GM21381 (cell line): ENCODE results near the gene KIF26B.
"Not testable (repeated sequence)": the region's sequence is repeated elsewhere in the genome, so short reads cannot be mapped to it uniquely, and the experiment has no call there.

Experiments used
- ATAC-seq: cut with Tn5 transposase; IDR thresholded peaks from one replicate; pipeline ENCODE4 v1.9.1; 2021; ENCODE audit warnings: mild to moderate bottlenecking, moderate library complexity; ENCODE audit not compliant: unreplicated experiment

The KIF26B gene

DNA sequence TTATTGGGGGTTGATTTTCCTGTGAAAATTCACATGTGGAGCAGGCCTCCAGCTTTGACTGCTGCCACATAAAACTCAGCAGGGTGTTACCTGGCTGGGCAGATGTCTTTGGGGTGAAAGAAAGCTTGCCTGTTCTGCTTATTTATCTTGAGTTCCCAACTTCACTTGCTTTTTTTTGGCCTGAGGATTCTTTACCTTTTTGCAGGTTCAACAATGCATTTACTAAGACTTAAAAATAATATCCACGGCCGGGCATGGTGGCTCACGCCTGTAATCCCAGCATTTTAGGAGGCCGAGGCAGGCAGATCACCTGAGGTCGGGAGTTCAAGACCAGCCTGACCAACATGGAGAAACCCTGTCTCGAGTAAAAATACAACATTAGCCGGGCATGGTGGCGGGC, 509.1 kb downstream of the KIF26B start:
- no peak for ATAC-seq

DNA sequence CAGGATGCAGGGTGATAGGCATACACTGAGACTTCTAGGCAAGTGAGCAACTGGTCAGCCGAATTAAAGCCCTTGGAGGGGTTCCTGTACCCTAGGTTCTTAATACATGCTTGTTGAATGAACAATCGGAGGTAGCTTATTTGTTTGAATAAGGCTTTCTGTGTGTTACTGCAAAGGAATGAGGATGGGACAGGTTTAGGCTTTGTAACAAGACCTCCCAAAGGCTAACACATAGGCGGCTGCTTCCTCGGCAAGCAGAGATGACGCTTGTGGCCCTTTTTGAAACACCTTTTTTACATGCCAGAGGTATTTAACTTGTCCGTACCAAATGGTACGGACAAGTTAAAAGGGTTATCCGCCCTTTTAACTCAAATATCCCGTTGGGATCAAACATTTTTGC, 511.6 kb downstream of the KIF26B start:
- ATAC-seq = no peak

DNA sequence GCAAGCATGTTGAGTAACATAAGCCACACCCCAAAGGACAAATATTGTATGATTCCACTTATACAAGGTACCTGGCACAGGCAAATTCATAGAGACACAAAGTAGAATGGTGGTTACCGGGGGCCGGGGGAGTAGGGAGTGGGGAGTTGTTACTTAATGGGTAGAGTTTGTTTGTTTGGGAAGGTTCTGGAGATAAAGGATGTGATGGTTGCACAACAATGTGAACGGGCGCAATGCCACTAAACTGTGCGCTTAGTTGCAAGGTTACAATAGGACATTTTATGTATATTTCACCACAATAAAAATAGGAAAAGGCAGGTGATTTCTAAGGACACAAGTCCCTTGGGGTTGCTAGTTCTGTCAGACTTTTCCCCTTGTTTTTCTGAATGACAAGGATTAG, 516.6 kb downstream of the KIF26B start:
- no peak for ATAC-seq

DNA sequence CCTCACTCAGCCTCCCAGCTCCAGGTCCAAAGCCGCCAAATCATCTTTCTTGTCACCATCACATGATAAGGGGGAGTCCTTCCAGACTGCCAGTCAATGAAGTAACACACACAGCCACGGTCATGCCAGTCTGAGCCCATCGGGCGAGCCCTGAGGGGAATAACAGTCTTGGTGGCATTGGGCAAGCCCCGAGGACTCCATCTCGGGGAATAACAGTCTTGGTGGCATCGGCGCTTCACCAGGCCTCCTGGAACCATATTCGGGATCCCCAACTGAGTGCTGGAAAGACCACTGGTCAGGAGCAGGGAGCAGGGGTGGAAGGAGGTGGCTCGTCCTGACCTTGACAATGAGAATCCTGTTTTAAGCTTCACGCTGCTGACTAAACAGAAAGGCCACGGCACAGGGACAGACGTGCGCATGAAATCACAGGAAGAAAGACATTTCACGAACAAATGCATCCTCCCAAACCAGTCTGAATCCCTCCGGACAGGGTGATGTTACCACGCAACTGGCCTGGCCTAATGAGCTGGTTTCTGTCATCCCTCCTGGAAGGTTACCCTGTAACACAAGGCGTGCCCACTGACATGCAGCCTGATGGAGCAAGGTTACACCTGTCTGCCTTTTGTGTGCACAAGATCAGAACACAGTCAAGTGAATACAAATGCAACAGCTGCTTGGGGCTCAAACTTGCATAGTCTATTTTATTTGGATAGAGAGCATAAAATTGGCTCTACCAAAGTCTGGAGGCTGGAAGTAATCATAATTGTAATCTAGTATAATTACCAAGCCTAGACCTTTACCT, 517.4 kb downstream of the KIF26B start:
- ATAC-seq = no peak

DNA sequence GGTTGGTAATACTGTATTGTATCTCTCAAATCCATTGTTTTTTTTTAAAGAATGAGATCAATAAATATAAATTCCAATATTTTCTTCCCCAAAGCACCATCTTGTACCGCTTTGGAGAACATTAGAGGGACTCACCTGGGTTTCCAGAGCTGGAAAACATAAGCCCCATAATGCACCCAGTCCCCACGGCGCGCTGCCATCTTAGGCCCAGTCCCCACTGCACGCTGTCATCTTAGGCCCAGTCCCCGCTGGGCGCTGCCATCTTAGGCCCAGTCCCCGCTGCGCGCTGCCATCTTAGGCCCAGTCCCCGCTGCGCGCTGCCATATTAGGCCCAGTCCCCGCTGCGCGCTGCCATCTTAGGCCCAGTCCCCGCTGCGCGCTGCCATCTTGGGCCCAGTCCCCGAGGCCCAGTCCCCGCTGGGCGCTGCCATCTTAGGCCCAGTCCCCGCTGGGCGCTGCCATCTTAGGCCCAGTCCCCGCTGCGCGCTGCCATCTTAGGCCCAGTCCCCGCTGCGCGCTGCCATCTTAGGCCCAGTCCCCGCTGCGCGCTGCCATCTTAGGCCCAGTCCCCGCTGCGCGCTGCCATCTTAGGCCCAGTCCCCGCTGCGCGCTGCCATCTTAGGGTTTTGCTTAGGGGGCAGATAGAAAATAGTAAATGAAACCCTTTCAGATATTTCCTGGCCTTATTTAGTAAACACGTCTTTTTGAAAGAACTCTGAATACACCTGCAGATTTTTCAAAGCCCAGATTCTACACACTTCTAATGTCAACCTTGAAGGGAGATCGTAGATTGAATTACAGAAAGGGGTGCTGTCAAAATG, 518.3 kb downstream of the KIF26B start:
- ATAC-seq = not testable (repeated sequence)

DNA sequence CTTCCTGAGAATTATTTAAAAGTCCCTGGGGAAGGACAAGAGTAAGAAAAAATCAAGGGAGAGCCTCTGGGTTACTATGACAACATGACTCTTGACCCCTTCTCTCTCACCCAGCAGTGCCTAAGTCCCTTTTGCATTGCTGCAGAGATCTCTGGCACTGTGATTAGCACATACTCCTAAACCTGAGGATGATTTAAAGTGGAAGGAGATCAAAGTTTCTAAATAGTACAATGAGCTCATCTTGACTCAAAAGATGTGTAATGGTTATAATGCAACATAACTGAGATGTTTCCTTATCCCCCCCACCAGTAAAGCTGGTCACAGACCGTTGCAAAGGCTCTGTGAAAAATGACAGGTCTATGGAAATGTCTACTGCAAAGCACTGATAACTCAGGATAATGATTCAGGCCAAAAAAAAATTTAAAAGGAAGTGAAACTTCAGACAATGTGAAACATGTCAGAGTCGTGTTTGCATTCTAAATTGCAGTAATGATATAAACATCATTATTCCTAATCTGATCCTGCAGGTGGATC, 519.2 kb downstream of the KIF26B start:
- ATAC-seq = no peak

DNA sequence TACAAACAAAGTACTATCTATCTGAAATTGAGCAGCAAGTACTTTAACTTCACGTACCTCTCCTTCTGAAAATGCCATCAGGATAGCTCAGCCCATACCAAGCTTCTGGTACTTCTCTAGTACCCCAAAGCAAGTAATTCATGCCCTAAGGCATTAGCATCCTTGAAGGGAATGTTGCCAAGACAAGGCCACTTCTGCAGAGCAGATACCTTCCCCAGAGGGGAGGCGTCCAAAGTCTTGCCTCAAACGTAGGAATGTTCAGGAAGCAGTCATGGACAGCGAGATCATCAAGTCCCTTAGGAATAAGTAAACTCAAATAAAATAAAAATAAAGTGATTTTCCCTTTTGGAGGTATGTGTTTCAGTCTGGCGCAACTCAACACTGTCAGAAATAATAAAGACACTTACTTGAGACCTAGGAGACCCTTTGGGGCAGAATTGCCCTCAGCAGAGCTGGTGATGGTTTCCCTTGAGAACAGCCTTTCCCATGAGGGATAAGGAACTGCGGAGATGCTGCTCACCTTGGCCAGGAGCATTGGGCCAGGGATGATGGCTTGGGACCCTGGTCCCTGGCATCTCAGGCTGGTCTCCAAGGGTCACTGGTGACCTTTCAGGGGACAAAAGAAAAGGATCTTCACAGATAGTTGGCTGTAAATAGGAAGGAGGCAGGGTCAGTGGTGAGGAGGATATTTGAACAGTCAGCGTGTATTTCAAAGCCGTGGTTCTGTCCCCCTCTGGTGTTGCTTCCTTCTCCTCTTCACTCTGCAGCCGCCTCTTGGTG, 522.9 kb downstream of the KIF26B start:
- no peak for ATAC-seq

DNA sequence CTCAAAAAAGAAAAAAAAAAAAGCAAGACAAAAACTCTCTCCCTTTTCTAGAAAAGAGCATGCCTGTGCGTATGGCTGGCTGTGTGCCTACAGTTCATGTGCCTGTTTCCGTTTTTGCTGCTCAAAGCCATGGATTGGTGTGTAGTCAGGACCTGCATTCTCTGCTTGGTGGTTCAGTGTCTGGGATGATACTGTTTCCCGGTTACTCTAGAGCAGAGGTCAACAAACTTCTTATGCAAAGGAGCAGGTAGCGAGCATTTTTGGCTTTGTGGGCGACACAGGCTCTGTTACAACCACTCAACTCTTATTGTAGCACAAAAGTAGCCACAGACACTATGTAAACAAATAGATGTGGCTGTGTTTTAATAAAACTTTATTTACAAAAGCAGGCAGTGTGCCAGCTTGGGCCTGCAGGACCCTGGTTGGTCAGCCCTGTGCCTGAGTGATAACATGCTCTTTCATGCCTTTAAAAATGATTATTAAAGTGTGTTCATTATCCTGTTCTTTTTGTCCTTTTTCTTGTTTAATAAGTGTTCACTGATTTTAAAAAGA, 524.2 kb downstream of the KIF26B start:
- ATAC-seq = no peak

DNA sequence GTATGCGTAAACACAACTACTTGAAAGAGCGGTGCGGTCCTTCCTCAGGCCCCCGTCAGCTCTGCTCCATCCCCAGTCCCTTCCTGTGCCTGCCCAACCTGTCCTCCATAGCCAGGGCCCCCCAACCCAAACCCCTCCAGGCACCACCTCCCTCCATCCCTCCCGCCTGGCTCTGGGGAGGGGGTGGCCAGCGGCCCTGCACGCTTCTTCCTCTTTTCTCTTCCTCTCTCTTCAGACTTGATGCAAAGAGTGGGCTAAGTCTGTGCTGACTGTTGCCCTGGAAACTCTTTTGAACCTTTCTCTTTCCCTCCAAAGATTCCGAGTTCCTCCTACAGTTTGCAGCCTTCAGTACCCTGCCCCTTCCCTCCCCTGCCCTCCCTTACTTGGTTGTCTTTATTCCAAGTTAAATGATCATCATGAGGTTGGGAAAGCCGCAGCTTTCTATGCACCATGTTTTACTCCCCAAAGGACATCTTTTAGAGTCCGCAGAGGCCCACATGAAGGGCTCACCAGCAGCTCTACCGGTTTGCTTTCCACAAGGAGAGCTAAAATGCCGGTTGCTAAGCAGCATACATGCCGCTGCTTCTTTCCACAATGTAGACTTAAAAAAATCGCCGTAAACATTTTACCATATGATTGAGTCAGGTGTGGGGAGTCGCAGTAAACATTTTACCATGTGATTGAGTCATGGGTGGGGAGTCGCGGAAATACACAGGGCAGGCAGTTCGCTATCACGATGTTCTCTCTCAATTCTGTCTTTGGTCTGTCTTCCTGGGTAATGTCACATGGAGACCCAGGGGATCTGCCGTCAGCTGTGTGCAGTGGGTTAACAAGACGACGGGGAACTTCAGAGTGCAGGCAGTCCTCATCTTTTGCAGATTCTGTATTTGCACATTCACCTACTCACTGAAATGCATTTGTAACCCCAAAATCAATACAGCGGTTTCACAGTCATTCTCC, 525.3 kb downstream of the KIF26B start:
- no peak for ATAC-seq

DNA sequence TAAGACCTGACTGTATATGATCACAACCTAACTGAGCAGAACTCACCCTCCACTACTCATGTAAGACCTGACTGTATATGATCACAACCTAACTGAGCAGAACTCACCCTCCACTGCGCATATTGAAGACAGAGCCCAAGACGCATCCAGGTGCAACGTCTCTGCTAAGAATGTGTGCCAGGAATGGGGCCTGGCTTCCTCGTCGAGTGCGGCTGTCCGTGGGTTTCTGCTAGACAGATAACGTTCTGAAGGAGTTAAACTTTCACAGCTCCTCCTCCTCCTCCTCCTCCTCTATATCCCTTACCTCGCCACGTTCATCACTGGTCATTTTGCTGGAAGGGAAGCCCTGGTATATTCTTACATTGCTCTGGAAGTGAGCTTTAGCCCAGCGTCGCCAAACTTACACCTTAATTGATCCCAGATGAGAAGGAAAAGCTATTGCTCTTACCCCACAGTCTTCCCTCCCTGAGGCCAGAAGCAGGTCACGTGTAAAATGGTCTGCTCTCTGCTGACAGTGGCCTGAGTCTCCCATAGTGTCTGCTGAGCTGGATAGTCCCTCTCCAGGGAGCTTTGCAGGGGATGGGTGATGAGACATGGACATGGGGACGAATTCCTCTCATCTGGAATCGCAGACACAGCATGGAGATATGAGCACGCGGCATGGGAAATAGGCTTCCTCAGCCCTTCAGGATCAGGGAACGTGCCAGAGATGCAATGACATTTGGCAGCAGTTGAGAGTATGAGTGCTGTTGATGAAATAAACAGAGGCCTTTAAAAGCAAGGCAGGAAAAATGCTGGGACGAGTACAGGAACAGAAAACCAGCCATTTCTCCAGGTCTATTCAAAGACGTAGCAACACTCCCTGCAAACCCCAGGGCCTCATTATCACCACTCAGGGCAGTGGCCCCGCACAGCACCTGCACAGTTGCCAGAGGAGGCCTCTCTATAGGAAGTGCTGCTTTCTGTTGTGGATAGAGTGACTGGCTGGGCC, 528.1 kb downstream of the KIF26B start:
- ATAC-seq = no peak

DNA sequence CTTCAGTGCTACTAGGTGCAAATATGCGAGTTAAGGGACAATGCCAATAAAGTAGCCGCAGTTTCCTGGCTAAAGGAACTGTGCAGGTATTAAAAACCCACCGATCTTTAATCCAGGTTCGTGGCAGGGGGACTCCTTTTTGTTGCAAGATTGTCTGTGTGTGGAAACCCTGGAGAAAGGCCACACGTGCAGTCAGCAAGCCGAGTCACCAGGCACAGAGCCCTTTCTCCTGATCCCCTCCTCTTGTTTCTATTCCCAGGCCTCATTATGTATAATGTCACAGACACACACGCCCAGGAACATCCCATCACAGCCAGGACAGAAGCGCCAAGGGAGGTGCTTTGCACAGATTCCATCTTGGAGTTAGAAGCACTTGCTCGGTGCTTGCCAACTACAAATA, 528.9 kb downstream of the KIF26B start:
- ATAC-seq = no peak

DNA sequence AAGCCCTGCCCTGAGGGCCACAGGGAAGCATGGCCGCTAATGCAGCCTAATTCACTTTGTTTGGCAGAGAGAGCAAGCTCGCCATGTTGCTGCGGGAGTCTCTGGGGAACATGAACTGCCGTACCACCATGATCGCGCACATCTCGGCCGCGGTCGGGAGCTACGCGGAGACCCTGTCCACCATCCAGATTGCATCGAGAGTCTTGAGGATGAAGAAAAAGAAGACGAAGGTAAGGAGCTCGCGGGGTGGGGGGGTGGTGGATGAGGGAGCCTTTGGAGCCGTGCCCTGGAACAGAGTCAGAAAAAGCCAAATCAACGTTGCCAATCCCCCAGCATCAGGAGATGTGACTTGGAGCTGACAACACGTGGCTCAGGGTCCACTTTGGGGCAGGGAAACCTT, 529.4 kb downstream of the KIF26B start:
- no peak for ATAC-seq

DNA sequence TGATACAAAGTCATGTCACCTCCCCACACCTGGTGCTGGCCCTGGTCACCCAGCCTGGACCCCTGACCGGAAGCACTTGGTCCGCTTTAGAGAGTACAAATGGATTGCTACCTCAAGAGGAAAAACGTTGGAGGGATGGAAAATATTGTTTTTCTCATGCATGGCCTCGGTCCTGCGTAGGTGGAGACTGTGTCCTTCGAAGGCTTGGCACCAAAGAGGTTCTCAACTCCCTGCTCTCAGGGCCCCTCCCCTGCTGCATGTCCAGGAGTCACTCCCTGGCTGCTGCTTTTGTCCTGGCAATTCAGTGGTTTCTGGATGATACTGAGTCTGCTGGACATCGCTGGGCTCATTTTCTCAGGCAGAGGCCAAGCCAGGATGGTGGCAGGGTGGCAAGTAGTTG, 529.8 kb downstream of the KIF26B start:
- ATAC-seq = no peak

DNA sequence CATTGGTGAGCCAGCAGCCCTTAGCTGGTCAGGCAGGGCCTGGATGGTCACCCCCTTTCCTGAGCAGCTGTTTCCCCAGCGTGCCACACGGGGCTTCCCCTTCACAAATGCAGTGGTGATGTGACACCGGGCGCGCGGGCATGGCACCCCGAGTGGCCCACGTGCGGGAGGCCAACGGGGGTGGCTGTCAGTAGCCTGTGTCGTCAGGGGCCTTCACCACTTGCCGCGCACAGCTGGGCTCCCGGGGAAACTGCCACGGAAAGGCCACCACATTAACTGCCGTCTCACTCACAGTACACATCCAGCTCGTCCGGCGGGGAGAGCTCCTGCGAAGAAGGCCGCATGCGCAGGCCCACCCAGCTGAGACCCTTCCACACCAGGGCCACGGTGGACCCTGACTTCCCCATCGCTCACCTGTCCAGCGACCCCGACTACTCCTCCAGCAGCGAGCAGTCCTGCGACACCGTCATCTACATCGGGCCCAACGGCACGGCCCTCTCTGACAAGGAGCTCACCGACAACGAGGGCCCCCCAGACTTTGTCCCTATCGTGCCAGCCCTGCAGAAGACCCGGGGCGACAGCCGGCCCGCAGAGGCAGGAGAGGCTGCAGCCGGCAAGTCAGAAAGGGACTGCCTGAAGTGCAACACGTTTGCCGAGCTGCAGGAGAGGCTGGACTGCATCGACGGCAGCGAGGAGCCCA, 530.5 kb downstream of the KIF26B start:
- no peak for ATAC-seq

DNA sequence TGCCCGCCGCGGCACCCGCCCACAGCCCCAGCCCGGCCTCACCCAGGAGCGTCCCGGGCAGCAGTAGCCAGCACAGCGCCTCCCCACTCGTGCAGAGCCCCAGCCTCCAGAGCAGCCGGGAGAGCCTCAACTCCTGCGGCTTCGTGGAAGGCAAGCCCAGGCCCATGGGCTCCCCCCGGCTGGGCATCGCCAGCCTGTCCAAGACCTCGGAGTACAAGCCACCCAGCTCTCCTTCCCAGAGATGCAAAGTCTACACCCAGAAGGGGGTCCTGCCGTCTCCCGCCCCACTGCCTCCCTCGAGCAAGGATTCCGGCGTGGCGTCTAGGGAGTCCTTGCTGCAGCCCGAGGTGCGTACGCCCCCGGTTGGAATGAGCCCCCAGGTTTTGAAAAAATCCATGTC, 531.2 kb downstream of the KIF26B start:
- no peak for ATAC-seq

DNA sequence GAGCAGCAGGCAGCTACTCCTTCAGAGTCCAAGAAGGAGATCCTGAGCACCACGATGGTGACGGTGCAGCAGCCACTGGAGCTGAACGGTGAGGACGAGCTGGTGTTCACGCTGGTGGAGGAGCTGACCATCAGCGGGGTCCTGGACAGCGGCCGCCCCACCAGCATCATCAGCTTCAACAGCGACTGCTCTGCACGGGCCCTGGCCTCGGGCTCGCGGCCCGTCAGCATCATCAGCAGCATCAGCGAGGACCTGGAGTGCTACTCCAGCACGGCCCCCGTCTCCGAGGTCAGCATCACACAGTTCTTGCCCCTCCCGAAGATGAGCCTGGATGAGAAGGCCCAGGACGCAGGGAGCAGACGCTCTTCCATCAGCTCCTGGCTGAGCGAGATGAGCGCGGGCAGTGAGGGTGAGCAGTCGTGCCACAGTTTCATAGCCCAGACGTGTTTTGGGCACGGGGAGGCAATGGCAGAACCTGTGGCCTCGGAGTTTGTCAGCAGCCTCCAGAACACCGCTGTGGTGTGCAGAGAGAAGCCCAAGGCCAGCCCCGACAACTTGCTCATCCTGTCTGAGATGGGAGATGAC, 531.8 kb downstream of the KIF26B start:
- ATAC-seq = no peak

DNA sequence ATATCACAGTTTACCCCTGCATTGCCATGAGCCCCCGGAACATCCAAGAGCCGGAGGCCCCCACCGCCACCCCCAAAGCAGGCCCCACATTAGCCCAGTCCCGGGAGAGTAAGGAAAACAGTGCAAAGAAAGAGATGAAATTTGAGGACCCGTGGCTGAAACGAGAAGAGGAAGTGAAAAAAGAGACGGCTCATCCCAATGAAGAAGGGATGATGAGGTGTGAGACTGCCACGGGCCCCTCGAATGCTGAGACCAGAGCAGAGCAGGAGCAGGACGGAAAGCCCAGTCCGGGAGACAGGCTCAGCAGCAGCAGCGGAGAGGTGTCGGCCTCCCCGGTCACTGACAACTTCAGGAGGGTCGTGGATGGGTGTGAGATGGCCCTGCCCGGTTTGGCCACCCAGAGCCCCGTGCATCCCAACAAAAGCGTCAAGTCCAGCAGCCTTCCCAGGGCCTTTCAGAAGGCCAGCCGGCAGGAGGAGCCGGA, 532.4 kb downstream of the KIF26B start:
- ATAC-seq = no peak
